ENCODE data around the gene ZNF808. TPM values are rescaled to one million over a fixed set of nuclear protein-coding genes. Genes with fewer than 3 reads are reported as not detected.

The ZNF808 gene
- total and polyA plus RNA-seq, 2 of the 13 experiments (the other 11 are each of a cell fraction or from before 2014, with no cell fraction given), result 3.0 to 7.4 TPM

- TF ChIP-seq ZNF687 (CRISPR knock-in tag; IDR thresholded peaks at IDR 0.05), result peak; percentile 68
- peak; percentile 28; the same call in 1 of the 2 replicates for TF ChIP-seq TBX2 (CRISPR knock-in tag; IDR thresholded peaks at IDR 0.05; ENCODE audit: borderline replicate concordance)
- no peak for TF ChIP-seq ZNF34 (CRISPR knock-in tag; IDR thresholded peaks at IDR 0.05; ENCODE audit: borderline replicate concordance)
- no peak for TF ChIP-seq BORCS8-MEF2B (CRISPR knock-in tag; IDR thresholded peaks at IDR 0.05)
- TF ChIP-seq ATF4 (CRISPR knock-in tag; IDR thresholded peaks at IDR 0.05), result no peak
- 0 out of 2 replicates have a peak, but pooled peaks have one; percentile 11 for TF ChIP-seq ZMYM4 (CRISPR knock-in tag; IDR thresholded peaks at IDR 0.05)
- no peak for TF ChIP-seq SMC3 (IDR thresholded peaks at IDR 0.05; ENCODE audit: low read length)
- TF ChIP-seq HNF1A (IDR thresholded peaks at IDR 0.05; ENCODE audit: low read depth), result no peak
- no peak for TF ChIP-seq HNF1A (CRISPR knock-in tag; IDR thresholded peaks at IDR 0.05; ENCODE audit: borderline replicate concordance)
- no peak for TF ChIP-seq PAX8 (CRISPR knock-in tag; IDR thresholded peaks at IDR 0.05; ENCODE audit: borderline replicate concordance)
- TF ChIP-seq ZNF33A (CRISPR knock-in tag; IDR thresholded peaks at IDR 0.05; ENCODE audit: borderline replicate concordance), result no peak
- TF ChIP-seq GTF2F1 (IDR thresholded peaks at IDR 0.05; ENCODE audit: low read length), result no peak
- TF ChIP-seq CTCF (CRISPR knock-in tag; IDR thresholded peaks at IDR 0.05), result no peak
- TF ChIP-seq E2F5 (CRISPR knock-in tag; conservative IDR thresholded peaks at IDR 0.05), result no peak
- TF ChIP-seq ZNF577 (CRISPR knock-in tag; IDR thresholded peaks at IDR 0.05; ENCODE audit: borderline replicate concordance, low read depth), result no peak
These were observed 42.8 kb downstream of the ZNF808 start, which contains the start of gene ZNF701 (continued) for GRCh38 chr19:52570000-52570861.
